Inferior parietal cortex (tissue), 1 donor: Measurements from ENCODE around the gene KCNS3.

Source experiments
- DNase-seq: peaks from one replicate; pipeline ENCODE4 v3.0.0-alpha.2; 2016; ENCODE audit errors: extremely low spot score

KCNS3 gene

GRCh38 chr2:17878281-17879136 is at the start of gene KCNS3:
Gene KCNS3 (plus strand): TSS chr2:17878667. CDS start chr2:17931009, 52,342 bp downstream.
- no peak for DNase-seq

- DNase-seq = peak; percentile 77
Measured at GRCh38 chr2:17830053-17831034, 48.1 kb upstream of the KCNS3 start.

- DNase-seq = no peak
Measured at GRCh38 chr2:17835516-17835915, 43.0 kb upstream of the KCNS3 start.

- DNase-seq = no peak
Measured at GRCh38 chr2:17839959-17840358, 38.5 kb upstream of the KCNS3 start.

- no peak for DNase-seq
Measured at GRCh38 chr2:17843457-17843856, 35.0 kb upstream of the KCNS3 start.

GRCh38 chr2:17845806-17846205 is 32.7 kb upstream of the KCNS3 start:
- DNase-seq = no peak

GRCh38 chr2:17846676-17847075 is 31.8 kb upstream of the KCNS3 start:
- no peak for DNase-seq

GRCh38 chr2:17847236-17847635 is 31.2 kb upstream of the KCNS3 start:
- DNase-seq = no peak

- DNase-seq = no peak
Measured at GRCh38 chr2:17849275-17849674, 29.2 kb upstream of the KCNS3 start.

GRCh38 chr2:17850151-17850550 is 28.3 kb upstream of the KCNS3 start:
- DNase-seq = no peak

- DNase-seq = peak; percentile 78
Measured at GRCh38 chr2:17851731-17852585, 26.5 kb upstream of the KCNS3 start.

GRCh38 chr2:17853799-17854198 is 24.7 kb upstream of the KCNS3 start:
- DNase-seq = no peak

GRCh38 chr2:17857021-17857420 is 21.4 kb upstream of the KCNS3 start:
- peak; percentile 43 for DNase-seq

- DNase-seq = no peak
Measured at GRCh38 chr2:17858064-17858463, 20.4 kb upstream of the KCNS3 start.

- no peak for DNase-seq
Measured at GRCh38 chr2:17863539-17863938, 14.9 kb upstream of the KCNS3 start.

- DNase-seq = no peak
Measured at GRCh38 chr2:17864676-17865075, 13.8 kb upstream of the KCNS3 start.

GRCh38 chr2:17867133-17867532 is 11.3 kb upstream of the KCNS3 start:
- DNase-seq = no peak

GRCh38 chr2:17869128-17869527 is 9.3 kb upstream of the KCNS3 start:
- DNase-seq = no peak

- DNase-seq = no peak
Measured at GRCh38 chr2:17871639-17872038, 6.8 kb upstream of the KCNS3 start.

GRCh38 chr2:17873021-17873420 is 5.4 kb upstream of the KCNS3 start:
- DNase-seq = no peak

GRCh38 chr2:17876590-17876989 is 1.9 kb upstream of the KCNS3 start:
- no peak for DNase-seq
